ENCODE results near the gene BPTF. TPM values are rescaled to one million over a fixed set of nuclear protein-coding genes. Genes with fewer than 3 reads are reported as not detected.
"Not testable (repeated sequence)": the region's sequence is repeated elsewhere in the genome, so short reads cannot be mapped to it uniquely, and the experiment has no call there.

Gene BPTF
- total RNA-seq, 4 donors from 2014 or later, result 29.3 to 43.9 (median 38.1) TPM

DNA sequence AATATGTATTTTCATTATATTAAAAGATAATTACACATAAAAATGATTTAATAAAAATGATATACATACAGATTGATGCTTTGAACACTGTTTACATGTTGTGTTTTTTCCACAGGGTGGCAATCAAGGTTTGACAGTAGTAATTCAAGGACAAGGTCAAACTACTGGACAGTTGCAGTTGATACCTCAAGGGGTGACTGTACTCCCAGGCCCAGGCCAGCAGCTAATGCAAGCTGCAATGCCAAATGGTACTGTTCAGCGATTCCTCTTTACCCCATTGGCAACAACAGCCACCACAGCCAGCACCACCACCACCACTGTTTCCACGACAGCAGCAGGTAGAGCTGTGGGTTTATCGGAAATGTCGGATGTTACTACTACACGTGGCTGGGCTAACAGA is 118.7 kb downstream of the BPTF start:
- Histone ChIP-seq H3K4me1 (no peaks in the 10 kb centered on the region), H3K36me3 (peaks cover 7 to 95% of the 10 kb centered on the region in 2 donors), H3K9me3 (no peaks in the 10 kb centered on the region), H3K4me3 (no peak overlapping the region), H3K27ac (no peak overlapping the region), H3K27me3 (no peaks in the 10 kb centered on the region)
- intact Hi-C loops (cut with DNase I; ENCODE audit: low total_unique reads), result no loop called here
- ATAC-seq, result no peak
- DNase-seq, result no peak
- in situ Hi-C loops (cut with MboI; ENCODE audit: low sequenced_read_pairs in 4 of 4), result no loop called here
- no peak for TF ChIP-seq POLR2A (IDR thresholded peaks at IDR 0.05)
- TF ChIP-seq, protein P1, sequence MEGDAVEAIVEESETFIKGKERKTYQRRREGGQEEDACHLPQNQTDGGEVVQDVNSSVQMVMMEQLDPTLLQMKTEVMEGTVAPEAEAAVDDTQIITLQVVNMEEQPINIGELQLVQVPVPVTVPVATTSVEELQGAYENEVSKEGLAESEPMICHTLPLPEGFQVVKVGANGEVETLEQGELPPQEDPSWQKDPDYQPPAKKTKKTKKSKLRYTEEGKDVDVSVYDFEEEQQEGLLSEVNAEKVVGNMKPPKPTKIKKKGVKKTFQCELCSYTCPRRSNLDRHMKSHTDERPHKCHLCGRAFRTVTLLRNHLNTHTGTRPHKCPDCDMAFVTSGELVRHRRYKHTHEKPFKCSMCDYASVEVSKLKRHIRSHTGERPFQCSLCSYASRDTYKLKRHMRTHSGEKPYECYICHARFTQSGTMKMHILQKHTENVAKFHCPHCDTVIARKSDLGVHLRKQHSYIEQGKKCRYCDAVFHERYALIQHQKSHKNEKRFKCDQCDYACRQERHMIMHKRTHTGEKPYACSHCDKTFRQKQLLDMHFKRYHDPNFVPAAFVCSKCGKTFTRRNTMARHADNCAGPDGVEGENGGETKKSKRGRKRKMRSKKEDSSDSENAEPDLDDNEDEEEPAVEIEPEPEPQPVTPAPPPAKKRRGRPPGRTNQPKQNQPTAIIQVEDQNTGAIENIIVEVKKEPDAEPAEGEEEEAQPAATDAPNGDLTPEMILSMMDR (IDR thresholded peaks at IDR 0.05 in 4 of 5, conservative IDR thresholded peaks at IDR 0.05 in 1 of 5), result no peak

GRCh38 chr17:67946513-67946912 is 121.2 kb downstream of the BPTF start:
- ATAC-seq (no peak), DNase-seq (no peak)
- no peaks in the 10 kb centered on the region for H3K27me3 ChIP-seq
- H3K27ac ChIP-seq, result no peak overlapping the region
- H3K4me1 ChIP-seq, result no peaks in the 10 kb centered on the region
- no peak for TF ChIP-seq POLR2A (IDR thresholded peaks at IDR 0.05)
- TF ChIP-seq, protein P1 (IDR thresholded peaks at IDR 0.05 in 4 of 5, conservative IDR thresholded peaks at IDR 0.05 in 1 of 5), result no peak
- no peaks in the 10 kb centered on the region for H3K9me3 ChIP-seq
- peaks cover 4 to 91% of the 10 kb centered on the region in 2 donors for H3K36me3 ChIP-seq
- in situ Hi-C loops (cut with MboI; ENCODE audit: low sequenced_read_pairs in 4 of 4), result no loop called here
- intact Hi-C loops (cut with DNase I; ENCODE audit: low total_unique reads), result no loop called here
- no peak overlapping the region for H3K4me3 ChIP-seq

- TF ChIP-seq, protein P1 (IDR thresholded peaks at IDR 0.05 in 4 of 5, conservative IDR thresholded peaks at IDR 0.05 in 1 of 5), result no peak
- TF ChIP-seq POLR2A (IDR thresholded peaks at IDR 0.05), result no peak
- intact Hi-C loops (cut with DNase I; ENCODE audit: low total_unique reads) (no loop called here), in situ Hi-C loops (cut with MboI; ENCODE audit: low sequenced_read_pairs in 4 of 4) (no loop called here)
- H3K4me3 ChIP-seq, result no peak overlapping the region
- no peak for DNase-seq
- H3K27ac ChIP-seq, result no peak overlapping the region
- H3K36me3 ChIP-seq, result peaks cover 0 to 89% of the 10 kb centered on the region in 2 donors
- ATAC-seq, result no peak
- no peaks in the 10 kb centered on the region for H3K4me1 ChIP-seq
- no peaks in the 10 kb centered on the region for H3K27me3 ChIP-seq
- H3K9me3 ChIP-seq, result no peaks in the 10 kb centered on the region
These were observed 122.1 kb downstream of the BPTF start for GRCh38 chr17:67947325-67947813.

GRCh38 chr17:67950945-67951344 is 125.6 kb downstream of the BPTF start:
- H3K36me3 ChIP-seq, result peaks cover 0 to 59% of the 10 kb centered on the region in 2 donors
- H3K4me1 ChIP-seq, result no peaks in the 10 kb centered on the region
- H3K27me3 ChIP-seq, result no peaks in the 10 kb centered on the region
- H3K4me3 ChIP-seq, result no peak overlapping the region
- ATAC-seq (no peak), DNase-seq (no peak)
- intact Hi-C loops (cut with DNase I; ENCODE audit: low total_unique reads) (no loop called here), in situ Hi-C loops (cut with MboI; ENCODE audit: low sequenced_read_pairs in 4 of 4) (no loop called here)
- H3K9me3 ChIP-seq, result no peaks in the 10 kb centered on the region
- H3K27ac ChIP-seq, result no peak overlapping the region
- TF ChIP-seq, protein P1 (IDR thresholded peaks at IDR 0.05 in 4 of 5, conservative IDR thresholded peaks at IDR 0.05 in 1 of 5), result no peak
- no peak for TF ChIP-seq POLR2A (IDR thresholded peaks at IDR 0.05)

- in situ Hi-C loops (cut with MboI; ENCODE audit: low sequenced_read_pairs in 4 of 4), result no loop called here
- no peaks in the 10 kb centered on the region for H3K9me3 ChIP-seq
- H3K36me3 ChIP-seq, result peaks cover 0 to 12% of the 10 kb centered on the region in 2 donors
- H3K27me3 ChIP-seq, result no peaks in the 10 kb centered on the region
- no peak for DNase-seq
- no peak for TF ChIP-seq POLR2A (IDR thresholded peaks at IDR 0.05)
- no peak overlapping the region for H3K27ac ChIP-seq
- H3K4me3 ChIP-seq, result no peak overlapping the region
- no peak for ATAC-seq
- no peaks in the 10 kb centered on the region for H3K4me1 ChIP-seq
- intact Hi-C loops (cut with DNase I; ENCODE audit: low total_unique reads), result no loop called here
These were observed 134.2 kb downstream of the BPTF start for GRCh38 chr17:67959510-67959909.

- H3K4me1 ChIP-seq; DNase-seq; H3K27ac ChIP-seq; H3K9me3 ChIP-seq; H3K4me3 ChIP-seq; ATAC-seq; H3K27me3 ChIP-seq; in situ Hi-C loops (cut with MboI; ENCODE audit: low sequenced_read_pairs in 4 of 4): not testable (repeated sequence)
- intact Hi-C loops (cut with DNase I; ENCODE audit: low total_unique reads), result loop anchor here (5.0 kb wide), 2 partner anchors 52 to 502 kb away; no protein-coding TSS in a partner anchor
- peaks cover 0 to 14% of the 10 kb centered on the region in 2 donors for H3K36me3 ChIP-seq
These were observed 135.0 kb downstream of the BPTF start for GRCh38 chr17:67960276-67960675.

DNA sequence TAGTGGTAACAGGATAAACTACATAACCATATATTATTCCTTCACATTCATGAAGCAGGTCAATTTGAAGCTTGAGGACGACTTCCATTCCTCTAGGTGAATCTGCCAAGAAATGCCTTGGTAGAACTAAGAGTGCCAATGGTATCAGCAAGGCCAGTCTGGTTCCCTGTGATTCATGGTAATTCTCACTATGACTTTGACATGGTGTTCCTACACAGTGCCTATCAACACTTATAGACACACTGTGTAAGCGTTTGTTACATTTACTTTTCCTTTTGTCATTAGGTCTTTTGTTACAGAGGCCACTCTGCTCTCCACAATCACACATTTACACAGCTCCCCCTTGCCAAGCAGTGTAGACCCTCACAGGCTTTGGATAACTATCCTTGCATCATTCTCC is 136.9 kb downstream of the BPTF start:
- intact Hi-C loops (cut with DNase I; ENCODE audit: low total_unique reads), result loop anchor here (2.0 to 5.0 kb wide), 3 partner anchors 50 to 500 kb away; no protein-coding TSS in a partner anchor
- H3K4me1 ChIP-seq; ATAC-seq; H3K27me3 ChIP-seq; H3K9me3 ChIP-seq; H3K4me3 ChIP-seq; in situ Hi-C loops (cut with MboI; ENCODE audit: low sequenced_read_pairs in 4 of 4); DNase-seq: not testable (repeated sequence)
- Histone ChIP-seq H3K27ac (peak overlapping the region in 2 of 4 donors; percentile 2 to 73), H3K36me3 (peaks cover 0 to 33% of the 10 kb centered on the region in 2 donors)
